BLaER1 (cell line): ENCODE data around the gene NANOS1.

ENCODE experiments used
- H3K27ac ChIP-seq: shearing (Covaris generic); formaldehyde crosslinking; 2 replicates; pipeline ENCODE4 v1.8.1; 2022
- H3K27me3 ChIP-seq: shearing (Covaris generic); formaldehyde crosslinking; 2 replicates; pipeline ENCODE4 v1.8.1; 2022
- H3K36me3 ChIP-seq: shearing (Covaris generic); formaldehyde crosslinking; 2 replicates; pipeline ENCODE4 v1.8.1; 2022
- H3K4me1 ChIP-seq: shearing (Covaris generic); formaldehyde crosslinking; 2 replicates; pipeline ENCODE4 v1.8.1; 2022
- H3K4me2 ChIP-seq: shearing (Covaris generic); formaldehyde crosslinking; 2 replicates; pipeline ENCODE4 v1.8.1; 2022
- H3K4me3 ChIP-seq: shearing (Covaris generic); formaldehyde crosslinking; 2 replicates; pipeline ENCODE4 v1.8.1; 2022
- H3K9ac ChIP-seq: shearing (Covaris generic); formaldehyde crosslinking; 2 replicates; pipeline ENCODE4 v1.8.1; 2022
- H3K9me3 ChIP-seq: shearing (Covaris generic); formaldehyde crosslinking; 2 replicates; pipeline ENCODE4 v1.8.1; 2022
- H4K20me1 ChIP-seq: shearing (Covaris generic); formaldehyde crosslinking; 2 replicates; pipeline ENCODE4 v1.8.1; 2022
- Cebpa-rat ChIP-seq: shearing (Covaris generic); IDR thresholded peaks from 2 replicates; pipeline ENCODE4 v1.8.1; 2022

The NANOS1 gene

GRCh38 chr10:119029613-119030420, at the start of gene NANOS1:
Gene NANOS1 (plus strand): TSS chr10:119029714. CDS start chr10:119029802, 88 bp downstream.
- H3K4me2 ChIP-seq = peak within 1 kb of the TSS; percentile 97
- H3K4me3 ChIP-seq = peak within 1 kb of the TSS; percentile 70
- no peak for TF ChIP-seq Cebpa-rat
- no peak within 1 kb of the TSS for H3K27ac ChIP-seq
- H3K27me3 ChIP-seq = peaks cover 12% of the 10 kb centered on the region
- H3K9me3 ChIP-seq = no peaks in the 10 kb centered on the region
- peaks cover 40% of the 10 kb centered on the region for H3K4me1 ChIP-seq
- peaks cover 26% of the 10 kb centered on the region for H3K36me3 ChIP-seq
- peak within 1 kb of the TSS; percentile 53; the same call in 1 of the 2 replicates for H3K9ac ChIP-seq
- peaks cover 60% of the 10 kb centered on the region for H4K20me1 ChIP-seq

- TF ChIP-seq Cebpa-rat = no peak
- Histone ChIP-seq H3K4me3 (no peak overlapping the region), H3K27ac (no peak overlapping the region), H3K27me3 (no peaks in the 10 kb centered on the region), H3K4me2 (peak overlapping the region; percentile 49), H3K9me3 (peaks cover 8% of the 10 kb centered on the region), H3K4me1 (peaks cover 42% of the 10 kb centered on the region), H3K36me3 (no peaks in the 10 kb centered on the region), H4K20me1 (no peaks in the 10 kb centered on the region), H3K9ac (no peak overlapping the region)
Measured at GRCh38 chr10:118980135-118980865, 49.2 kb upstream of the NANOS1 start.

GRCh38 chr10:118980870-118981269, 48.6 kb upstream of the NANOS1 start:
- Histone ChIP-seq H3K9ac (no peak overlapping the region), H3K4me2 (peak overlapping the region; percentile 49; the same call in 1 of the 2 replicates), H3K4me1 (peaks cover 42% of the 10 kb centered on the region), H3K4me3 (no peak overlapping the region), H3K27ac (no peak overlapping the region), H4K20me1 (no peaks in the 10 kb centered on the region), H3K27me3 (no peaks in the 10 kb centered on the region), H3K9me3 (peaks cover 14% of the 10 kb centered on the region), H3K36me3 (no peaks in the 10 kb centered on the region)
- TF ChIP-seq Cebpa-rat = no peak

- Histone ChIP-seq H3K27ac (no peak overlapping the region), H3K9ac (no peak overlapping the region), H3K4me1 (peaks cover 42% of the 10 kb centered on the region), H3K4me2 (peak overlapping the region; percentile 50), H3K36me3 (no peaks in the 10 kb centered on the region), H3K4me3 (no peak overlapping the region), H3K27me3 (no peaks in the 10 kb centered on the region), H4K20me1 (no peaks in the 10 kb centered on the region), H3K9me3 (peaks cover 14% of the 10 kb centered on the region)
- TF ChIP-seq Cebpa-rat = no peak
Measured at GRCh38 chr10:118981946-118982345, 47.6 kb upstream of the NANOS1 start.

- Histone ChIP-seq H4K20me1 (no peaks in the 10 kb centered on the region), H3K27ac (no peak overlapping the region), H3K4me3 (no peak overlapping the region), H3K27me3 (no peaks in the 10 kb centered on the region), H3K36me3 (no peaks in the 10 kb centered on the region), H3K9ac (no peak overlapping the region), H3K4me2 (peak overlapping the region; percentile 50), H3K4me1 (peaks cover 42% of the 10 kb centered on the region), H3K9me3 (peaks cover 14% of the 10 kb centered on the region)
- TF ChIP-seq Cebpa-rat = no peak
Measured at GRCh38 chr10:118982366-118982765, 47.1 kb upstream of the NANOS1 start.

GRCh38 chr10:118983263-118983662, 46.3 kb upstream of the NANOS1 start:
- no peak overlapping the region for H3K4me3 ChIP-seq
- H3K36me3 ChIP-seq = no peaks in the 10 kb centered on the region
- no peak for TF ChIP-seq Cebpa-rat
- peaks cover 14% of the 10 kb centered on the region for H3K9me3 ChIP-seq
- no peak overlapping the region for H3K9ac ChIP-seq
- H3K4me2 ChIP-seq = peak overlapping the region; percentile 50
- H3K4me1 ChIP-seq = peaks cover 42% of the 10 kb centered on the region
- H3K27ac ChIP-seq = no peak overlapping the region
- no peaks in the 10 kb centered on the region for H3K27me3 ChIP-seq
- H4K20me1 ChIP-seq = no peaks in the 10 kb centered on the region

DNA sequence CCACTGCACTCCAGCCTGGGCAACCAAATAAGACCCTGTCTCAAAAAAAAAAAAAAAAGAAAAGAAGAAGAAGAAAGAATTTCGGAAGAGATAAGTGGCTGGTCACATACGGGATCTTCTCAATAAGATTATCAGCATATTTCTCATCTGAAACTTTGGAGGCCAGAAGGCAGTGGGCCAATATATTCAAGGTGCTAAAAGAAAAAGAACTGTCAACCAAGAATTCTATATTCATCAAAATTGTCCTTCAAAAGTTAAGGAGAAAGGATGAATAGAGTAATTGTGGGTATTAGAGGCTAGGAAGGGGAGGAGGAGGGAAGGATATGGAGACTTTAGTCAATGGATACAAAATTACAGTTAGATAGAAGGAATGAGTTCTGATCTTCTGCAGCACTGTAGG, 43.9 kb upstream of the NANOS1 start:
- H3K4me2 ChIP-seq = no peak overlapping the region
- no peaks in the 10 kb centered on the region for H3K27me3 ChIP-seq
- no peaks in the 10 kb centered on the region for H4K20me1 ChIP-seq
- peaks cover 32% of the 10 kb centered on the region for H3K4me1 ChIP-seq
- no peak overlapping the region for H3K9ac ChIP-seq
- H3K36me3 ChIP-seq = no peaks in the 10 kb centered on the region
- no peak overlapping the region for H3K4me3 ChIP-seq
- TF ChIP-seq Cebpa-rat = no peak
- H3K9me3 ChIP-seq = peaks cover 23% of the 10 kb centered on the region
- H3K27ac ChIP-seq = no peak overlapping the region

DNA sequence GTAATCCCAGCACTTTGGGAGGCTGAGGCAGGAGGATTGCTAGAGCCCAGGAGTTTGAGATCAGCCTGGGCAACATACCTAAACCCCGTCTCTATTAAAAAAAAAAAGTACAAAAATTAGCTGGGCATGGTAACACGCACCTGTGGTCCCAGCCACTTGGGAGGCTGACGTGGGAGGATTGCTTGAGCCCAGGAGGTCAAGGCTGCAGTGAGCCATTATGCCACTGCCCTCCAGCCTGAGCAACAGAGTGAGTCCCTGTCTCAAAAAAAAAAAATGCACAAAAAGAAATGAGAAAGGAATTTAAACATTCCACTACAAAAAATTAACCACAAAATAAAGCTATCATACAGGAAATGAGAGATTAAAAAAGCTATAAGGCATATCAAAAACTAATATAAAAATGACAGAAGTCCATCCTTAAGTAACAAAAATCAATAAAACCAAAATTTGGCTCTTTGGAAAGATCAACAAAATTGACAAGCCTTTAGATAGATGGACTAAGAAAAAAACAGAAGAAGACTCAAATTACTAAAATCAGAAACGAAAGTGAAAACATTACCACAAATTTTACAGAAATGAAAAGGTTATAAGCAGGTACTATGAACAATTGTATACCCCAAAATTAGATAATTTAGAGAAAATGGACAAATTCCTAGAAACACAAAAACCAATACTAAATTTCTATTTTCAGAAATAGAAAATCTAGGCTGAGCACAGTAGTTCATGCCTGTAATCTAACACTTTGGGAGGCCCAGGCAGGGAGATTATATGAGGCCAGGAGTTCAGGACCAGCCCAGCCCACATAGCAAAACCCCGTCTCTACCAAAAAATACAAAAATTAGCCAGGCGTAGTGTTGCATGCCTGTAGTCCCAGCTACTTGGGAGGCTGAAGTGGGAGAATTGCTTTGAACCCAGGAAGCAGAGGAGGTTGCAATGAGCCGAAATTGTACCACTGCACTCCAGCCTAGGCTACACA, 42.4 kb upstream of the NANOS1 start:
- H3K9me3 ChIP-seq = peaks cover 23% of the 10 kb centered on the region
- peaks cover 17% of the 10 kb centered on the region for H3K4me1 ChIP-seq
- no peaks in the 10 kb centered on the region for H3K36me3 ChIP-seq
- no peak overlapping the region for H3K4me3 ChIP-seq
- no peak overlapping the region for H3K27ac ChIP-seq
- no peak for TF ChIP-seq Cebpa-rat
- no peaks in the 10 kb centered on the region for H3K27me3 ChIP-seq
- no peak overlapping the region for H3K9ac ChIP-seq
- no peak overlapping the region for H3K4me2 ChIP-seq
- no peaks in the 10 kb centered on the region for H4K20me1 ChIP-seq

DNA sequence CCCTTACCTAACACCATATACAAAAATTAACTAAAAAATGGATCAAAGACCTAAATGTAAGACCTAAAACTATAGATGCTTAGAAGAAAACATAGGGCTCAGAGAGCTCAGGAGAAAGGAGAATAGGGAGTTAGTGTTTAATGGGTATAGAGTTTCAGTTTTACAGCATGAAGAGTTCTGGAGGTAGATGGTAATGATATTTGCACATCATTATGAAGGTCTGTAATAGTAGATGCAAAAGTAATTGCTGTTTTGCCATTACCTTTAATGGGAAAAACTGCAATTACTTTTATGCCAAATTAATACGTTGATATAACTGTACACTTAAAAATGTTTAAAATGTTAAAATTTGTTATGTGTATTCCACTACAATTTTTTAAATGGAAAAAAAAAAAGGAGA, 39.2 kb upstream of the NANOS1 start:
- Histone ChIP-seq H3K4me3 (no peak overlapping the region), H3K9ac (no peak overlapping the region), H3K4me1 (no peaks in the 10 kb centered on the region), H4K20me1 (no peaks in the 10 kb centered on the region), H3K27ac (no peak overlapping the region), H3K36me3 (no peaks in the 10 kb centered on the region), H3K9me3 (peaks cover 14% of the 10 kb centered on the region), H3K4me2 (no peak overlapping the region), H3K27me3 (no peaks in the 10 kb centered on the region)
- no peak for TF ChIP-seq Cebpa-rat
